Measurements from ENCODE around the gene NR6A1.

The NR6A1 gene

DNA sequence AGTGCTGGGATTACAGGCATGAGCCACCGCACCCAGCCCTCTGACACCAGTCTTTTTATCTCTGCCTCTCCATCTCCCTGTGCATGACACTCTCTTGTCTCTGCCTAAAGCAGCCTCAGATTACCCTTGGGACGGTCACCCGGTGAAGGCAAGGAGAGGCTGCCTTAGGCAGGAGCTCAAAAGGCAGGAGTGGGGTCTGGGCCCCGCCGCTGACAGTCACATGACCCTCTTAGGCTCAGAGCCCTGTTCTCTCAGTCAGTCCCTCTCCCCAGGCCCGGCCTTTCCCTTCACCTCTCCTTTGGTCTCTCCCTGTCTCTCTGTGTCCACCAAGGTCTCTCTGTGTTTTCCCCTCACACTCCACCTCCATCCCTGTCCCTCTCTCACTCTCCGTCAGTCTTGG lies 298.3 kb downstream of the NR6A1 start:
- no peak for DNase-seq (ENCODE audit: low read depth in 2 of 2)

DNA sequence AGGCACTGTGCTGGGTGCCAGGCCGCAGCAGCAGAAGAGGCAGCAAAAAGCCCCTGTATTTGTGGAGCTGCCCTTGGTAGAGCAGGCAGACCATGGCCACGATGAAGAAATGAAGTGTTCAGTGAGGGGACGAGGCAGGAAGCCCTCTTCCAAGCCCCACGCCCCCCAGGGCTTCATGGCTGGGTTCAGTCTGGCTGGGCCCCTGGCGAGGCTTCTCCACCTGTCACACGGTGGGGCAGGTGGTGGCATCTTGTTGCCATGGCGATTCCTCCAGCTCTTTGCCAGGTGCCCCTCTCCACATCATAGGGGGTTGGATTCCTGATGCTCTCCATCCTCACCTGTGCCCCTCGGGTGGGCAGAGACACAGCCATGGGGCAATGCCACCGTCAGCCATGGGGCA lies 299.4 kb downstream of the NR6A1 start:
- no peak for DNase-seq (ENCODE audit: low read depth in 2 of 2)

DNA sequence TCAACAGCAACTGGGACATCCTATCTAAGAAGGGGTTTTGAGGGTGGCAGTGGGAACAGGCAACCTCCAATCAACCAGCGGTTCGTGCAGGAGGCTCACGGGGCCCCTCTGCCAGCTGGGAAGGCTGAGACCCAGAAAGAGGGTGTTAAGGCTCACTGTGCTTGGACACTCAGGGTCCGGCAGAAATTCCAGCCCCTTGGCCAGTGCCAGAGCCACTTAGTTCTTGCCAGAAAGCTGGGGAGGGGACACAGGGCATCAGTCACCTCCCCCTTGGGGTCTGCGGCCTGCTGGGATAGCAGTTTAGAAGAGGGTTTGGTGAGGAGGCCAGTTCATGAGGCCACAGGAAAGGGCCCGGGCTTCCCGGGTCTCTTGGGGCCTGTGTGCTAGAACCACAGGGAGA lies 300.4 kb downstream of the NR6A1 start:
- no peak for DNase-seq (ENCODE audit: low read depth in 2 of 2)

DNA sequence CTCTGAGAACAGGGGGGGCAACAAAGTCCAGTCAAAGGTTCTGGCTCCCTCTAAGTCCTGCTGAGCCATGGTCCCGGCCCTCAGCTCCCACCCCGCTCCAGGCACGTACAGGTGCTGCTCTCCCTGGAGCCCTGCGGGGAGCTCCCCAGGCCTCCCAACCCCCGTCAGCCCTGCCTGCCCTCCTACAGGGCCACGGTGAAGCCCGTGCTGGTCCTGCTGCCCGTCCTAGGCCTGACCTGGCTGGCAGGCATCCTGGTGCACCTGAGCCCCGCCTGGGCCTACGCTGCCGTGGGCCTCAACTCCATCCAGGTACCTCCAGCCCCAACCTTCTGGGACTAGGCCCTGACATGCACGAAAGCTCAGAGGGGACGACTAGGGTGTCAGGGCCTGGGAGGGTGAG lies 300.8 kb downstream of the NR6A1 start:
- no peak for DNase-seq (ENCODE audit: low read depth in 2 of 2)

DNA sequence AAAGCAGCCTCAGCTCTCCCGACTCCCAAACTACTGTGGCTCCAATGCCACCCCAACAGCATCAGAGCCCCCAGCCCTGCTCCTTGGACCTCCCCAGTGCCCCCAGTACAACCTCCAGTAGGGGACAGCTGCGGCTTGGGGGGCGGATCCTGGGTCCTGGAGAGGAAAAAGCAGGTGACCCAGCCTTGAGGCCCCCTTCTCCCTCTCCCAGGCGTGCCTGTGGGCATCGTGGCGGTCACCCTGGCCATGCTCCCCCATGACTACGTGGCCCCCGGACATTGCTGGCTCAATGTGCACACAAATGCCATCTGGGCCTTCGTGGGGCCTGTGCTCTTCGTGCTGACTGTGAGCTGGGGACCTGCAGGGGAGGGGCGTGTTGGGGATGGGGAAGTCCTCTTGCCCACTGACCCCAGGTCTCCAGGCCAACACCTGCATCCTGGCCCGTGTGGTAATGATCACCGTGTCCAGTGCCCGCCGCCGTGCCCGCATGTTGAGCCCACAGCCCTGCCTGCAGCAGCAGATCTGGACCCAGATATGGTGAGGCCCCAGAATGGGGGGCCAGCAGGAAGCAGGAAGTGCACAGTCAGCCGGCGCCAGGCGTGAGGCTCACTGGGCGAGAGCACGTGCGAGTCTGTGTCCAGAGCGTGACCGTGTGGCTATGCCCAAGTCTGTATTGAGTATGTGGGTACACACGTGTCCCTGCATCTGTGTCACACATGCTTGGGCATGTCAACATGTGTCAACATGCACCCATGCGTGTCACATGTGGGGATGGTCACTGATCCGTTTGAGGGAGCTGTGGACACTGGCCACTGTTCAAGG lies 301.9 kb downstream of the NR6A1 start:
- DNase-seq (ENCODE audit: low read depth in 2 of 2): no peak

DNA sequence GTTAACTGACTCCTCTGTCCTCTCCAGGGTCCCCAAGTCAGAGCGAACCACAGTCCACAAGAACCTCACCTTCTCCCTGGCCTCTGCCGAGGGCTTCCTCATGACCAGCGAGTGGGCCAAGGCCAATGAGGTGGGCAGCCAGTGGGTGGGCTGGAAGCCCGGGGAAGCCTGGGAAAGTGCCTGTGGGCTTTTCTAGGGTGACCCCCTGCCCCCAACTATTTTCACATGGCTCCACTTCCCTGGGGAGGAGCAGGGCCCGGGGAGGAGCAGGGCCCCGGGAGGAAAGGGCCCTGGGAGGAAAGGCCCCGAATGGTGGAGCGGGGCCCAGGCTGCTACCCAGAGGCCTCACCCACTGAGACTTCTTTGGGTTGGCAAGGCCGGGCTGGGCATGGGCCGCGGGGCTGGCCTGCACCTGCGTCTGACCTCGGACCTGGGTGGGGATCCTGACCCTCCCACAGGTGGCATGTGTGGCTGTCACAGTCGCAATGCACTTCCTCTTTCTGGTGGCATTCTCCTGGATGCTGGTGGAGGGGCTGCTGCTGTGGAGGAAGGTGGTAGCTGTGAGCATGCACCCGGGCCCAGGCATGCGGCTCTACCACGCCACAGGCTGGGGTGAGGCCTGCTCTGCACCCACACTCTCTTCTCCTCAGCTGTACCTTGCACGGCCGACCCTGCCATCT lies 302.9 kb downstream of the NR6A1 start:
- DNase-seq (ENCODE audit: low read depth in 2 of 2): no peak

DNA sequence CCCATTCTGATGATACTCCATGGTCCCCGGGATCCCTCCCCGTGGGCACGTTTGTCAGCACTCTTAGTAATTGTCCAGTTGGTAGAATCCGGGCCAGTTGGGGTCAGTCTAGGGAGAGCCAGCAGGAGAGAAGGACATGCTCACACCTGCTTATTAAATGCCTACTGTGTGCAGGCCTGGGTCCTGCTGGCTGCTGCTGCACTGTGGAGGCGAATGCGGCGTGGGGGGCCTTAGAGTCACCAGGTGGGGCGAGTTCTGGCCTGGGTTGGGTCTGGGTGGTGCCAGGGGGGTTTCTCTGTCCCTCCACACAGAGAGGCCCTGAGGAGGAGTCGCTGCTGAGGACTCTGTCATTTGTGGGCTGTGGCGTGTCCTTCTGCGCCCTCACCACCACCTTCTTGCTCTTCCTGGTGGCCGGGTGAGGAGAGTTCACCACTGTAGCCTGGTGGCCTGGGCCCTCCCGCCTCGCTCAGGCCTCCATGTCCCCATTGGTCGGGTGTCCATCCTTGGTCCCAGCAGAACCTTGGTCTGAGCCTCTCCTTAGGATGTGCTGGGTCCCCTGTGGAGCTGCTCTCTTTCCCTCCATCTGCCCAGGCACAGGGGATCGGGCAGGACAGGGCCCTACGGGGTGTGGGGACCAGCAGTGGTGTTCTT lies 303.6 kb downstream of the NR6A1 start:
- no peak for DNase-seq (ENCODE audit: low read depth in 2 of 2)

Measured in stimulated activated CD4-positive, alpha-beta T cell treated with anti-CD3 and anti-CD28 coated beads, Interleukin-15, amount 100 ng/mL, for 48 hours (primary cell).